Limb (tissue), 2 donors: ENCODE measurements around the gene PCSK5.
"Not testable (repeated sequence)": the region's sequence is repeated elsewhere in the genome, so short reads cannot be mapped to it uniquely, and the experiment has no call there.

Experiments
- DNase-seq, 2 donors: peaks; one replicate each; pipeline ENCODE4 v3.0.0-alpha.2; 2016; ENCODE audit errors: extremely low spot score in 2 of 2

PCSK5 gene

DNA sequence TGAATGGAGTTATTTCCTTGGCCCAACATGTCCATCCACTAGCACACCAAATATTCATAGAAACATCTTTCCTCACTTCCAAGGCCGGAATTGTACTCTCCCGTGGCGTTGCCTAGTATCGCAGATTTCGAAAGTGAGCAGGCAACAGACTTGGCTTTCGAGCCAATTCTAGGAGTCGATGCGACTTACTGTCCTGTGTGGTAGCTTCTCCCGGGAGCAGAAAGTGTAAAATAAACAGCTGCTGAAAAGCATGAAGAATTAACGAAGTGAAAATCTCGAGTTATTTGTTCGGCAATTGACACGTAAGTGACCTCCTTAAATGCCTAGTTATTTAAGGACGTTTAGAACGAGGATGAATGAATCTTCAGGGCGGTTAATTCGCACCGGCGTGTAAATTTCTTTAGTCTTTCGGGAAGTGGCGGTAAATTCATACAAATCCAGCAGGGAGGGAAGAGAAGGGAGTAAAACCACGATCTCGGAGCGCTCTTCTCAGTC lies 449 bp upstream of the PCSK5 start:
- DNase-seq: peak; percentile 58 to 60

DNA sequence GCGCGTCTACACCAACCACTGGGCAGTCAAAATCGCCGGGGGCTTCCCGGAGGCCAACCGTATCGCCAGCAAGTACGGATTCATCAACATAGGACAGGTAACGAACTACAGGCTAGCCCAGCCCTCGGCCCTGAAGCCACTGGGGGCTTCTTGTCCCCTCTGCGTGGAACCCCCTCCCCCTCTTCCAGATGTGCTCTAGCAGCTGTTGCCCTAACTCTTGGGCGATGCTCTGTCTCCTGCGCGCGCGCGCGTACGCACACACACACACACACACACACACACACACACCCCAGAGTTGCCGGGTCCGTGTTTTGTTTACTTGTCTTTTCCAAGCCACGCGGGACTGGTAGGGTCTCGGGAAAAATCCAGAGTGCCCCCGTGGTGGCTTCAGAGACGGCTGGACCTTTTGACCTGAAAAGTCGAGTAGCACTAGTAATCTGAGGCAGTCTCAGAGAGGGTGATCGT lies 836 bp downstream of the PCSK5 start:
- DNase-seq: peak; percentile 59 to 84

DNA sequence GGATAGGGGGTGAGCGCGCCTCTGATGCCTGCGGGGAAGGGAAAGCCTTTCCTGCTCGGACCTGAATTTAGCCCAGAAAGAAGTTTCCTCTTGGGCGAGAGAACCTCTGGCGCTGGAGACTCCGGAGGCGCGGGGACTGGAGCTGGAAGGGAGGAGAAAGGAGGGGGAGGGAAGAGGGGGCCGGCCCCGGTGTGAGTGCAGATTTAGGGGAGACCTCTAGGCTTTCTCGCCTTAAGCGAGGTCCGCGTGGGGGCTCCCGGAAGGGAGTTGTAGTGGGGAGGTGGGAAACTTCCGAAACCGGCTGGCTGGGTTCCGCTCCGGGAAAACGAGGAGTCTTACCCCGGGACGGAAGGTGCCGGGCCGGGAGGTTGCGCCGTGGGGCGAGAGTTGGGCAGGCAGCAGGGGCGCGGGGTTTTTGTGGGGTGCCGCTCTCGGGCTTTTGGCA lies 1.3 kb downstream of the PCSK5 start:
- no peak for DNase-seq

DNA sequence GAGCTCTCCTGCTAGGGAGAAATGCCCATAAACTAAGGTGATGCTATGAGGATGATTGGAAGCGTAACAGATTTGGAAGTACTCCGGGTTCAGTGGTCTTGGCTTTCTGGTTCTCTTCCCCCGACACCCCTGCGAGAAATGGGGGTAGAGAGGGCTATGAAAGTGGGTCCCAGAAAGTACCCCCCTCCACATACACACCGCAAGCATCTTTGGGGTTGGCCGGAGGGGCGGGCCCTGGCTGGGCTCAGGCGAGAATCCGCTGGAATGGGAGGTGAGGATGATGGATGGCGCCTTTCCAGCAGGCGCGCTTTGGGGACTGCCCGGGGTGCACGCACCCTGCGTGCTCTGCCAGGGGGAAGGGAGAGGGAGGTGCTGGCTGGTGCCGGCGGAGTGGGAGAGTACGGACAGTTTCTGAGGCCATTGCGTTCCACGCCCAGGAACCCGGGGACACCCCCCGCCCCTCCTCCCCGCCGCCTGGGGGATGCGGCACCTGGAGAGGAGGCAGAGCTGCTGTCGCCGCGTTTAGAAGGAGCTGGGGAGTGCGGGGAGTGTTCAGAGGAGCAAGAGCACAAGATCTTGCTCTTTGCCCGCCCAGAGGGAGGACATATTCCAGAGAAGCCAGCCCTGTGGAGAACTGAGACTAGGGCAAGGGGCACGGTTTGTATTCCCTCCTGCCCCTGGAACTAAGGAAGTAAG lies 1.9 kb downstream of the PCSK5 start:
- peak in 1 of 2 donors; percentile 69 for DNase-seq

DNA sequence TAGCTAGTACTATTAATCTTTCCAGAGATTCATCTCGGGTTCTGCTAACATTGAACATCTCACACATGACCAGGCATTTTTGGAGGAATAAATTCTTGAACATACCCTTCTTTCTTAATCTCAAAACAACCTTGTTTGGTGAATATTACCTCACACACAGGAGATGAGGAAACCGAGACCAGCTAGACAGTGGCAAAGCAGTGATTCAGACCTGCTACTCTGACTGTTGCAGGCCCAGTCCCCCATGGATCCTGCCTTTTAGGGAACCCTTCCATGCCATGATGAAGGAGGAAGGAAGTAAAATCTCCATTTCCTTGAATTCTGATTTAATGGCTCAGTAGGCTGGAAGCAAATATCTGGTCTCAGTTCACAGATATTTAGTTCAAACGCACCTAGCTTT lies 2.6 kb downstream of the PCSK5 start:
- DNase-seq: no peak

DNA sequence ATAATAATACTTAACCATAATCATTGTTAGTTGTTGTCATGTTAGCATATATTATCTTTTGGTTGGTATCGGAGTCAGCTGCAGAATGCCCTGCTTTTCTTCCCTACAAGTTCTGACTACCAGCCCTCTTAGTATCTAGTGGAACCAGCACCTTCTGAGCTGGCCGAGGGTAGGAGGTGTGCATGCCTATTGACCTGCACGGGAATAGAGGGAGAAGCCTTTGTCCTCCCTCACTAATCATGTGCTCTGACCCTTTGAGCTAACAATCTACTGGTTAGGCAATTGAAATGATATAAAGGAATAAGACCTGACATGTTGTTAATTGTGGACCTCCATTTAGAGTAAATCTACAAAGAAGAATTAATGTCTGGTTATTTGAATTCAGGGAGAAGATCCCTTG lies 4.1 kb downstream of the PCSK5 start:
- no peak for DNase-seq

DNA sequence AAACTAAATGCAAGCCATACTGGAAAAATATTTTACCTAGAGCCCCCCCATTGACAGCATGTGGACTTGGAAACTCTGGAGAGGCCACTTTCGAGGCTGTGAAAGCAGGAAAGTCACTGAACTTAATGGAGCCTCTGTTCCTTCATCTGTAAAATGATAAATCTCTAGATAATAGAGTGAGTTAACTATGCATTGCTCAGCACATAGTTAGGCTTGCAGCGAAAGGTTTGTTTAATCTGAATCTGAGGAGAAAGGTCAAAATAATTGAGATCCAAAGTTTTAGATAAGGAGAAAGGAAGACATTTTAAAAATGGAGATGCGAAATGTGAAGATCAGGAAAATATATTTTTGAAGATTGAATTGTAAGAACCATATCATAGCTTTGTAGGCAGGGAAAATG lies 4.6 kb downstream of the PCSK5 start:
- DNase-seq: no peak

DNA sequence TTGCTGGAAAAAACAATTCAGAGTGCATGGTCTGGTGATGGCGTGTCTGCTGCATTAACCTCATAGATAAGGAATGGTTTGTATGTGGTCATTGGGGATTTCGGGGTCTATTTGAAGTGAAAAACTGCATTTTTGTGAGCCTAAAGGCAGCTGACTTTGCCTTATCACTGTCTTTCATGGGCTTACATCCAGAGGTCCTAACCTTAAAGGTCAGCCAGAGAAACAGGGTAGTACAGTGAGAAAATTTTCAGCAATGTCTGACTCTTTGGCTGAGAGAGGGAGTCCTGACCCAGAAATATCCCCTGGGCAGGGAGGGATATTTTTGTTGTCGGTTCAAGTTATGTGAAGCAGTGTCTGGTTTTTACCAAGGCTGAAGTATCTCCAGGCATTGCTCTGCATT lies 5.7 kb downstream of the PCSK5 start:
- no peak for DNase-seq

DNA sequence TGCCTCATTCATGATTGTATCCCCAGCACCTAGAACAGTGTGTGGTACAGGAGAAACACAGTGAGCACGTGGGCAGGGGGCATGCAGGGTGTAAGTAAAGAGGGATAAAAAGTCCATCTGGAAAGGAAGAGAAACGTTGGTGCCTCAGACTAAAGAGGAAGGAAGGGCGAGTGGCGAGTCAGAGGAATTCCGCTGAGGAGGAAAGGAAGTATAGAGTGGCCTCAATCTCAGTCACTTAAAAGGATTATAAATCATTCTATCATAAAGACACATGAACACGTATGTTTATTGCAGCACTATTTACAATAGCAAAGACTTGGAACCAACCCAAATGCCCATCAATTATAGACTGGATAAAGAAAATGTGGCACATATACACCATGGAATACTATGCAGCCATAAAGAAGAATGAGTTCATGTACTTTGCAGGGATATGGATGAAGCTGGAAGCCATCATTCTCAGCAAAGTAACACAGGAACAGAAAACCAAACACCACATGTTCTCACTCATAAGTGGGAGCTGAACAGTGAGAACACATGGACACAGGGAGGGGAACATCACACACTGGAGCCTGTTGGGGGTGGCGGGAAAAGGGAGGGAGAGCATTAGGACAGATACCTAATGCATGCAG lies 10.5 kb downstream of the PCSK5 start:
- DNase-seq: not testable (repeated sequence)

DNA sequence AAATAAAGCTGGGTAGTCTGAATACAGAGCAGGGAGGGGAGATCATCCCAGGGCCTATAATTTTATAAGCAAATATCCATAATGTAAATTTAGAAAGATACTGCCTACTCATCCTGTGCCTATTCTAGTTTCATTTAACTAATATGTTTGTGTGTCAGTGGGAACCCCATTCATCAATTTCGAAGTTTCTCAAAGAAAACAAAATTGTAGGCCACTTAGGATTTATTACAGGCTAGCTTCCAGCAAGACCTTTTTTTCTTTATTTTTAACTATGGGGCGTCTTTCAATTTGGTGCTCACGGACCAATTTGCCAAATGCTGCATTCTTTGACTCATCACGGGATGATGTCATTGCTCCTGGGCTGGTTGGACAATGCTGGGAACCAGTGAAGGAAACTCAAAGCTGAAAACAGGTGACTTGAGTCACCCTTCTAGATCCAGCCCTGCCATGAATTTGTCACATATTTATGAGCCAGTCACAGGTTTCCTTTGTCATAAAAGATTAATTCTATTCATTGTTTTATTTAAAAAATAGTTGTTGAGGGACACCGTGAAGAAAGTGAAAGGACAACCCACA lies 13.4 kb downstream of the PCSK5 start:
- DNase-seq: no peak

DNA sequence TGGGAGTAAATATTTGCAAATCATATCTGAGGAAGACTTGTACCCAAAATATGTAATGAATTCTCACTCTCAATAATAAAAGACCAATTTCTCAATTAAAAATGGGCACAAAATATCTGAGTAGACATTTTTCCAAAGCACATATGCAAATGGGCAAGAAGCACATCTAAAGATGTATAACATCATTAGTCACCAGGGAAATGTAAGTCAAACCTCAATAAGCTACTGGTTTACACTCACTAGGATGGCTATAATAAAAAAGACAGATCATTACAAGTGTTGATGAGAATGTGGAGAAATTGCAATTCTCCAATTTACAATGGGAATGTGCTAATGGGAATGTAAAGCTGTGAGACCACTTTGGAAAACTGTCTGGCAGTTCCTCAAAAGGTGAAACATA lies 13.9 kb downstream of the PCSK5 start:
- DNase-seq: no peak

DNA sequence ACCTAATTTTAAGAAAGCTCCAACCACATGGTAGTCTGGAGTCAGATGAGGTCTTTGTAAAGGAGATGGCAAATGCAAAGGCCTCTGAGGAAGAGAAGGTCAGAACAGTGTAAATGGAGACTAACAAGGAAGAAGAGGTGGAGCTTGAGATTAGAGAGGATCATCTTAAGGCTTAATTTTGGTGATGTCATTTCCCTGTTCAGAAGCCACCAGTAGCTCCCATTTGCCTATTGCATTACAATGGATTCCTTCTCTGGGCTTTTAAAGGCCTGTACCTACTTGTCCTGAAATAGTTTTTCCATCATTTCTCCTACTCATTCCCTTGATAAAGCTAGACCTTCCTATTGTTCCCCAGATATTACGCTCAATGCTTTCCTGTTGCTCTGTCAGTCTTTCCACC lies 16.1 kb downstream of the PCSK5 start:
- DNase-seq: no peak

DNA sequence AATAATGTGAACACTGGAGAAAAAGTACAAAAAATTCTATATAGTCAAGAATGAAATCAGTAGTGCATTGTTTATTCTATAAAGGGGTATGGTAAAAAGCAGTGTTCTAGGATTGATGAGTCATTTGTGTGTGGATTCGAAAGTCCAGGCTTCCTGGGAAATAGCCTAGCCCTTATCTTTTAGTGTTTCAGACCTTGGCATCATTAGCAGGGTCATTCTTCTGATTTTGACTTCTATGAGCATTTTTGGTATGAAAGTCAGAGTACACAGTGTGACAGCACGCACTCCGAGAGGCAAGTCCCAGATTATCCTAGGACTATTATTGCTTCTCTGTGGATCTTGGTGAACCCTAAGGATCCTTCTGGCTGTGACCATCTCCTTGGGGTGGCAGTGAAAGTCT lies 16.9 kb downstream of the PCSK5 start:
- no peak for DNase-seq

DNA sequence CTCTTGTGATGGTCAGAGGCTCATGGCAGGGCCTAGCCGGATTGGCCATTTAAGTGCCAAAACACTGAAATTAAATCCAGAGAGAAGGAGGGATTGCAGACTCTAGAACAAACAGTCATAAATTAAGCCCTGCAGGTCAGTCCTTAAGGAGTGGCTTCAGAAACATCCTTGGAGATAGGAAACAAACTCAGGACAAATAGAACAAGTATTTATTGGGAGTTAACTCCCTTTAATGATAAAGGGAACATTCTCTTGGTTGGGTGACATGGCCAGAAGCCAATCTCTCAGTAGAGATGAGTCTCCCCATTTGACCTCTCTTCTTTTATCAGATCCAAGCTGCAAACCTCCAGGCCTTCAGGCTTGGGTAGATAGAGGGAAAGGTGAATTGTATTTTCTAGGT lies 17.4 kb downstream of the PCSK5 start:
- DNase-seq: no peak

DNA sequence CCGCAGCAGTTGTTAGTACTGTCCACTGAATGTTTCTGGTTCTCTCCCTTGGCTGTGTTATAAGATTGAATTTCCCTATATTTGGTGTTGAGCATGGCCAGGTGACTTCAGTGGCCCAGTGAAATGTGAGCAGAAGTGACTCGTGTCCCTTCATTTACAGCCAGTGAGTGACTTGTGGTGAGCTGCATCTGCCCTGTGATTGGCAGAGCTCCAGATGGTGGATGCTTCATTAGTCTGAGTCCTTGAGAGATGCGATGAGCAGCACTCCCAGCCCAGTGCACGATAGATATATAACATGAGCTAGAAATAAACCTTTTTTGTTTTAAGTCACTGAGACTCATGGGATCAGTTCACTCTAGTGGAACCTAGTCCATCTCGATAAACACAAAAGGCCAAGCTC lies 19.3 kb downstream of the PCSK5 start:
- DNase-seq: no peak

DNA sequence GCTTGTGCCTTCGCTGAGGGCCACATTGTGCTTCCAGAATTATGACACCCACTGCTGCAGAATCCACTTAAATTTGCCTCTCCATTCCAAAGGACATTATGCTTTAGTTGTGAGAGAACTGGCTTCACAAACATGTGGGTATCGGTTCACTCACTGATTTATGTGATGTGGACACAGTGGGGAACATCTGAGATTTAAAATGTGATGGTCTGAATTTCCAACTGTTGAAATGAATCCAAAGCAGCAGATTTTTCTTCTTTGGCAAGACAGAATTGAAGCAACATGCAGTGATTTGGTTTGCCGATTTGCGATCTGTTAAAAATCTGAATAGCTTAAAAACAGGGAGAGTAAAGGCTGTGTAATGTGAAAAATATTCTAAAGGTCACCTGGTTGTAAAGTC lies 20.3 kb downstream of the PCSK5 start:
- DNase-seq: no peak

DNA sequence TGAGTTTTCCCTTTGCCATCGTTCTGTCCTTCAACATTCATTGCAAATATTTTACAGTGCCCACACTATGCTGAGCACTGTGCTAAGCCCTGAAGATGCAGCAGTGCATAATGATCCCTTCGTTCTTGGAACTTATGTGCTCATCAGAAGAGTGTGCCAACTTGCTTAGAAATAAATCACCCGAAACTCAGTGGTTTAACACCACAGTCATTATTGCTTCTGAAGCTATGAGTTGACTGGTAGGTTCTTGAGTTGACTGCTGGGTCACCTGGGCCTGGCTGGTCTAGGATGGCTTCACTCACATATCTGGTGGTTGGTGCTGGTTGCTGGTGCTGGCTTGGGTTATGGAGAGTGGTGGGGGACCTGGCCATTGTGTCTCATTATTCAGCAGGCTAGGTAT lies 20.9 kb downstream of the PCSK5 start:
- no peak for DNase-seq

DNA sequence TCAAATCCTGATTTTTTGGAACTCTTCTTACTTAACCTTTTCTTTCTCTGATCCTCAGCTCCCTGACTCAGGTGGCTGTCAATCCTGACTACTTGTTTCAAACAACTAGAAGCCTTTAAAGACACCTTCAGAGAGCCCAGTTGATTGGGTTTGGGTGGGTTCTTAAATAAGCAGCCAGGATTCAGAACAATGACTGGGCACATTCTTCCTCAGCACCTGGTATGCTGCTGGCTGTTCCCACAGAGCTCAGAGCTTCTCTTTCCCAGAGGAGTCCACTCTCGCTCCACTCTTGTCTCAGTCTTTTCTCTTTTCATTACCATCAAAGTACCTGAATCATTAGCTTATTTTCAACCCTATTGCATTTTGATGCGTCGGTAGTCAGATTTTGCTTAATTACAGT lies 22.5 kb downstream of the PCSK5 start:
- no peak for DNase-seq

DNA sequence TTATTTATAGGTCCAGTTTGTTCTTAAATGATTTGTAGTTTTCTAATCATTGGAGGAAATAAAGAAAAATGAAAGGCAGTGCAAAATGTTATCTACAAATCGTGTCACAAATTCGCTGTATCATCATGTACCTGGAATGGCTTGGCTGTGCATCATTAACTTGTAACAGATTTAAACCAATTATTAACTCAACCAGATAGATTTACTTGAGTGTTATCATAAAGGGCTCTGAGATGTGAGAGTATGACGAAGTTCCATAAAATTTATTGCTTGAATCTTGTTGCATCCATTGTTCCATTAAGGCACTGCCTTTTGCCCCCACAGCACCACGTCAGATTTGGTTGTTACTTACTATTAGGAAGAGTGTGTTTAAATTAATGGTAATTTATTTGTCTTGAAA lies 23.5 kb downstream of the PCSK5 start:
- DNase-seq: no peak

DNA sequence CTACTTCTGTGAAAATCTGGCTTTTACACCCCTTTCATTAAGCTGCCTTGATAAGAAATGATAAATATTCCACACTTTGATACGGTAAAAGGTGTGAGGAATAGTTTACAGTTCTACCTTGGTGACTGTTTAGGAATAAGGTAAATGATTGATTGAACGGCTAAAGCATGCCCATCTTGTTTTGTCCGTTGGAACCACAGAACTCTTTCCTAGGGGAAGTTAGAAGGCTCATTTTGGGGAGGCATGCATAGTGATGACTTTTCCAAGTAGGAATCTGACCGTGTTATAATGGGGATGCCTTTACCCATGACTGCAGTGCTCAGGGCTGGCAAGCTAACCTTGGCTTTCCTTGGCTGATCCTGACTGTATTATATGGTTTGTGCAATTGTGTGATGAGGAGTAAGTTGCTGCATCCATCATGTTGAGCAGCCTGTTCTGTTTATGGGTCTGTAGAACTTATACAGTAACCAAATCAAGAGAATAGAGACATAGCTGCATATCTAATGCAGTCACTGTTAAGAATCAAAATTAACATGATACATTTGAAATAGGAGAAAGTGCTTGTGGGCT lies 24.5 kb downstream of the PCSK5 start:
- DNase-seq: no peak

DNA sequence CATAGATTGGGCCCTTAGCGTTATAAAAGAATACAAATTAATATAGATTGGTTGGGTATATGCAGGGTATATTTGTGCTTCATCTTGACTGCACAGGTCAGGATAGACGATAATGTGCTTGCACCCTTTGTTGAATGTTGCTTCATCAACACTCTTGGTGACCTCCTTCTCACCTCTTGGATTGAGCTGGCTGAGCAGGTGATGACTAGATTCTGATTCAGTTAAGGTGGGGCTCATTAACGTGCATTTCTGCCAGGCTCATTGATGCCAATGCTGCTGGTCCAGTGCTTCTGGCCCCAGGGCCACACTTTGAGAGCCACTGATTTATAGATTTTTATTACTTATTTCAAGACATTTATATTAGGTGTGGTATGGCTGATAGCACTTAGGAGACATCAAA lies 27.7 kb downstream of the PCSK5 start:
- DNase-seq: no peak

DNA sequence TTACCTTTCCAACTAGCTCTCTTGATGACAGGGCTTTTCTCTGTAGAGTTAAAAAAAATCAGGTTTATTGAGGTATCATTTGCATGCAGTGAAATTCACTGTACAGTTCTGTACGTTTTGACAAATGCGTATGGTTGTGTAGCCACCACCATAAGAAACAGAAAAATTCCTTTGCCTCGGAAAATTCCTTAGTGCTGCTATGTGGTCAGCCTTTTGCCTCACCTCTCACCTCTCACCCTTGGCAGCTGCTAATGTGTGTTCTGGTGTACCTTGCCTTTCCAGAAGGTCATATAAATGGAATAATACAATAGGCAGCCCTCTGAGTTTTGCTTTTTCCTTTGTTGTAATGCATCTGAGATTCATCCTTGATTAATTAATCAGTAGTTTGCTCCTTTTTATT lies 28.4 kb downstream of the PCSK5 start:
- no peak for DNase-seq
